HFFc6 (cell line): ENCODE results near the gene SLK. TPM values are rescaled to one million over a fixed set of nuclear protein-coding genes. Genes with fewer than 3 reads are reported as not detected.

Experiments
- DNase-seq: peaks from one replicate; pipeline ENCODE4 v3.0.0-alpha.2; 2018
- H3K27ac Mint-ChIP-seq: 2 replicates; pipeline ENCODE4 v1.8.0; 2020; ENCODE audit warnings: mild to moderate bottlenecking, mixed read lengths
- H3K27me3 Mint-ChIP-seq: 2 replicates; pipeline ENCODE4 v1.8.0; 2021; ENCODE audit warnings: mild to moderate bottlenecking, moderate library complexity, mixed read lengths; ENCODE audit not compliant: insufficient read depth
- H3K36me3 Mint-ChIP-seq: 2 replicates; pipeline ENCODE4 v1.8.0; 2021; ENCODE audit warnings: low read depth, mixed read lengths
- H3K4me1 Mint-ChIP-seq: 2 replicates; pipeline ENCODE4 v1.8.0; 2020; ENCODE audit warnings: low read depth, mixed read lengths
- H3K4me3 Mint-ChIP-seq: 2 replicates; pipeline ENCODE4 v1.8.0; 2020; ENCODE audit warnings: mild to moderate bottlenecking, moderate library complexity, mixed read lengths
- H3K9me3 Mint-ChIP-seq: 2 replicates; pipeline ENCODE4 v1.8.0; 2020; ENCODE audit warnings: mild to moderate bottlenecking, mixed read lengths
- total RNA-seq, 6 experiments: library from RNA; stranded (reverse); fragmentation: NEBNext Ultra II Directional; extraction: Animal tissue kit (Norgen Biotek cat#: 25700); gene quantifications; 2 replicates in 1 of 6; 3 replicates in 5 of 6; pipeline ENCODE4 v1.2.3, GENCODE V29; 2021
- TF ChIP-seq, protein P1 (sequence below): fragments of 200-600 bp; sonication (generic); IDR thresholded peaks from 2 replicates; pipeline ENCODE4 v1.5.0; 2021; ENCODE audit warnings: antibody characterized with exemption, mild to moderate bottlenecking

The SLK gene
- total RNA-seq, 6 experiments from 2014 or later, result 21.6 to 29.9 (median 27.3) TPM

GRCh38 chr10:103985726-103986125 lies 18.8 kb downstream of the SLK start:
- Mint-ChIP-seq H3K9me3 (no peaks in the 10 kb centered on the region), H3K27ac (0 out of 2 replicates have a peak overlapping the region, but pooled peaks have one; percentile 10), H3K4me3 (no peak overlapping the region), H3K27me3 (no peaks in the 10 kb centered on the region; the same call in 1 of the 2 replicates), H3K4me1 (peaks cover 85% of the 10 kb centered on the region), H3K36me3 (no peaks in the 10 kb centered on the region)
- TF ChIP-seq, protein P1, sequence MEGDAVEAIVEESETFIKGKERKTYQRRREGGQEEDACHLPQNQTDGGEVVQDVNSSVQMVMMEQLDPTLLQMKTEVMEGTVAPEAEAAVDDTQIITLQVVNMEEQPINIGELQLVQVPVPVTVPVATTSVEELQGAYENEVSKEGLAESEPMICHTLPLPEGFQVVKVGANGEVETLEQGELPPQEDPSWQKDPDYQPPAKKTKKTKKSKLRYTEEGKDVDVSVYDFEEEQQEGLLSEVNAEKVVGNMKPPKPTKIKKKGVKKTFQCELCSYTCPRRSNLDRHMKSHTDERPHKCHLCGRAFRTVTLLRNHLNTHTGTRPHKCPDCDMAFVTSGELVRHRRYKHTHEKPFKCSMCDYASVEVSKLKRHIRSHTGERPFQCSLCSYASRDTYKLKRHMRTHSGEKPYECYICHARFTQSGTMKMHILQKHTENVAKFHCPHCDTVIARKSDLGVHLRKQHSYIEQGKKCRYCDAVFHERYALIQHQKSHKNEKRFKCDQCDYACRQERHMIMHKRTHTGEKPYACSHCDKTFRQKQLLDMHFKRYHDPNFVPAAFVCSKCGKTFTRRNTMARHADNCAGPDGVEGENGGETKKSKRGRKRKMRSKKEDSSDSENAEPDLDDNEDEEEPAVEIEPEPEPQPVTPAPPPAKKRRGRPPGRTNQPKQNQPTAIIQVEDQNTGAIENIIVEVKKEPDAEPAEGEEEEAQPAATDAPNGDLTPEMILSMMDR, result no peak
- no peak for DNase-seq

- Mint-ChIP-seq H3K4me3 (no peak overlapping the region), H3K36me3 (no peaks in the 10 kb centered on the region), H3K4me1 (peaks cover 85% of the 10 kb centered on the region), H3K27ac (no peak overlapping the region), H3K9me3 (no peaks in the 10 kb centered on the region), H3K27me3 (no peaks in the 10 kb centered on the region; the same call in 1 of the 2 replicates)
- TF ChIP-seq, protein P1, result no peak
- no peak for DNase-seq
These were observed 19.4 kb downstream of the SLK start for GRCh38 chr10:103986360-103986759.

GRCh38 chr10:103990121-103990520 lies 23.2 kb downstream of the SLK start:
- TF ChIP-seq, protein P1, result no peak
- no peak for DNase-seq
- peak overlapping the region; percentile 78 for H3K27ac Mint-ChIP-seq
- H3K27me3 Mint-ChIP-seq, result no peaks in the 10 kb centered on the region
- peaks cover 7% of the 10 kb centered on the region for H3K36me3 Mint-ChIP-seq
- peak overlapping the region; percentile 63 for H3K4me3 Mint-ChIP-seq
- H3K9me3 Mint-ChIP-seq, result no peaks in the 10 kb centered on the region
- peaks cover 72% of the 10 kb centered on the region for H3K4me1 Mint-ChIP-seq

DNA sequence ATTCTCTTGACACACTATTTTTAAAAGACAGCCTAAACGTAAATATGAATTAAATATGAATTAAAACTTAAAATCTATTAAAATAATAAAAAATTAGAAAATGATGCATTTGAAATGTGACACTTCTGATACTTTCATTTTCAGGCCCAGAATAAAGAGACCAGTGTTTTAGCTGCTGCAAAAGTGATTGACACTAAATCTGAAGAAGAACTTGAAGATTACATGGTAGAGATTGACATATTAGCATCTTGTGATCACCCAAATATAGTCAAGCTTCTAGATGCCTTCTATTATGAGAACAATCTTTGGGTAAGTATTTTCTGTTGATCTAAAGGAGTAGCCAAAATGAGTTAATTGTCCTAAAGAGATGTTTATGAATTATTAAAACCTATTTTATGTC lies 23.6 kb downstream of the SLK start:
- H3K9me3 Mint-ChIP-seq, result no peaks in the 10 kb centered on the region
- H3K4me1 Mint-ChIP-seq, result peaks cover 67% of the 10 kb centered on the region
- no peak for DNase-seq
- peaks cover 7% of the 10 kb centered on the region for H3K36me3 Mint-ChIP-seq
- peak overlapping the region; percentile 63; the same call in 1 of the 2 replicates for H3K4me3 Mint-ChIP-seq
- TF ChIP-seq, protein P1, result no peak
- H3K27me3 Mint-ChIP-seq, result no peaks in the 10 kb centered on the region
- H3K27ac Mint-ChIP-seq, result peak overlapping the region; percentile 78; the same call in 1 of the 2 replicates

DNA sequence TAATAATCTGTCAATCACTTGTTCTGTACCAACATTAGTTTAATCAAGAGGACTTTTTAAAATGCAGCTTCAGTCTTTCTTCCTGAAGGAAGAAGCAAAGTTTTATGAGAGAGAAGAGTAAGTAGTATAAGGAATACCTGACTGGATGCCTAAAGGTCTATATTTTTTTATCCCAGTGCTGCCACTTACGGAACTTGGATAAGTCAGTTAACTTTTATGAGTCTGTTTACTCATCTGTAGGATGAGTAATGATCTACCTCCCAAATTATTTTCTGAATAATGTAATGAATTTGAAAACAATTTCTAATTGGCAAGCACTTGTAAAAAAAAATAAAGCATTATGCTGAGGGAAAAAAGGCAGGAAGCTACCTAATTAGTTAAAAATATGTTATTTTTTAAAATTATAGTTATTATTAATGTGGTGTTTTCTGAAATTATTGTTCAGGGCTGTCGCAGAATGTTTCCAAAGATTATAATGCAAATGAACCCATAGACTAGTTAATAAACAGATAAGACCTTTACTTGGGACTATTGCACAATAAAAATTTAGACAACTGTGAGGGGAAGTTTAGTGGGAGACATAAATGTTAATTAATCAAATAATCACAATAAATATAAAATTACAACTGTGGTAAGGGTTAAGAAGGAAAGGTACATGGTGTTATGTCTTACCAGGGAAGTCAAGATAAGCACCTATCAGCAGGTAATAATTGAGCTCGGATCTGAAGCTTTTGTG lies 24.6 kb downstream of the SLK start:
- TF ChIP-seq, protein P1, result no peak
- Mint-ChIP-seq H3K9me3 (no peaks in the 10 kb centered on the region), H3K4me3 (no peak overlapping the region), H3K36me3 (peaks cover 8% of the 10 kb centered on the region), H3K27me3 (no peaks in the 10 kb centered on the region), H3K4me1 (peaks cover 58% of the 10 kb centered on the region), H3K27ac (peak overlapping the region; percentile 16; the same call in 1 of the 2 replicates)
- peak; percentile 19 for DNase-seq
